HCT116 (cell line): ENCODE data around the gene ALG6. TPM values are rescaled to one million over a fixed set of nuclear protein-coding genes. Genes with fewer than 3 reads are reported as not detected.

Source experiments
- ATAC-seq: fragments of 200-7000 bp; cut with Tn5 transposase; 2 replicates; pipeline ENCODE4 v1.9.1; 2020; ENCODE audit warnings: mild to moderate bottlenecking, moderate library complexity
- BruUV-seq: library from RNA; stranded (reverse); fragments of 400-500 nt; replicated peaks from 2 replicates; lab custom pipeline; 2021; lab: Mats Ljungman, UMichigan
- CTCF ChIA-PET: fragments of 300-600 bp; sonication (Branson Sonifier 250); formaldehyde crosslinking; loops from one replicate; lab custom pipeline; 2021; ENCODE audit warnings: antibody characterized with exemption; lab: Charles Lee
- POLR2A ChIA-PET: fragments of 300-600, 350-600 bp; sonication (Branson Sonifier 250); formaldehyde crosslinking; loops from one replicate; lab custom pipeline; 2021; ENCODE audit warnings: antibody characterized with exemption; lab: Charles Lee
- RAD21 ChIA-PET, 2 experiments: fragments of 300-600 bp; sonication (Branson Sonifier 250); formaldehyde crosslinking; loops; one replicate each; lab custom pipeline; 2023; ENCODE audit warnings: low total read pairs in 2 of 2; ENCODE audit not compliant: uncharacterized antibody in 2 of 2, unreplicated experiment in 2 of 2, low non-redundant PET in 1 of 2; lab: Charles Lee
- DNase-seq: peaks from one replicate; pipeline ENCODE4 v3.0.0-alpha.2; 2010; ENCODE audit warnings: low read depth, low spot score
- H2AFZ ChIP-seq: fragments of 200-600 bp; shearing (Covaris generic), sonication (generic); 2 replicates; pipeline ENCODE4 v1.6.1; 2017; ENCODE audit warnings: low read depth, mixed run types, mixed read lengths, antibody characterized with exemption, low read length; ENCODE audit not compliant: poor library complexity, severe bottlenecking
- H3K27ac ChIP-seq: 2 replicates; pipeline ENCODE4 v1.5.1; 2012; ENCODE audit warnings: low read depth, low read length
- H3K27me3 ChIP-seq: fragments of 200-600 bp; sonication (generic); 2 replicates; pipeline ENCODE4 v1.6.1; 2016; ENCODE audit warnings: mixed run types, low read length, mixed read lengths; ENCODE audit not compliant: insufficient read depth
- H3K36me3 ChIP-seq, 2 experiments: fragments of 200-500 bp in 1 of 2; fragments of 200-600 bp in 1 of 2; sonication (Bioruptor generic) in 1 of 2; sonication (generic) in 1 of 2; 2 replicates each; pipeline versions ENCODE4 v1.5.1 to v1.6.1; 2014 to 2016; ENCODE audit warnings: low read length in 2 of 2, inconsistent platforms in 1 of 2, mixed read lengths in 1 of 2, mixed run types in 1 of 2; ENCODE audit not compliant: insufficient read depth in 2 of 2, control insufficient read depth in 1 of 2
- H3K4me1 ChIP-seq, 2 experiments: fragments of 200-600 bp in 1 of 2; sonication (generic) in 1 of 2; 2 replicates each; pipeline versions ENCODE4 v1.5.1 to v1.6.1; 2012 to 2017; ENCODE audit warnings: low read length in 2 of 2, inconsistent platforms in 1 of 2, mild to moderate bottlenecking in 1 of 2, mixed read lengths in 1 of 2, mixed run types in 1 of 2, moderate library complexity in 1 of 2; ENCODE audit not compliant: insufficient read depth in 2 of 2, control insufficient read depth in 1 of 2
- H3K4me2 ChIP-seq: fragments of 200-600 bp; sonication (generic); 2 replicates; pipeline ENCODE4 v1.6.1; 2017; ENCODE audit warnings: mixed run types, low read length, mixed read lengths
- H3K4me3 ChIP-seq, 2 experiments: fragments of 200-600 bp in 1 of 2; sonication (generic) in 1 of 2; replicated peaks in 1 of 2; 2 replicates each; pipeline ENCODE4 v1.5.1; 2011 to 2016; ENCODE audit warnings: low read length in 2 of 2, control low read depth in 1 of 2, low read depth in 1 of 2, mild to moderate bottlenecking in 1 of 2, mixed read lengths in 1 of 2, mixed run types in 1 of 2
- H3K79me2 ChIP-seq: fragments of 200-600 bp; sonication (generic); 2 replicates; pipeline ENCODE4 v1.6.1; 2017; ENCODE audit warnings: mild to moderate bottlenecking, mixed run types, low read length, moderate library complexity, mixed read lengths; ENCODE audit not compliant: insufficient read depth
- H3K9ac ChIP-seq: fragments of 200-600 bp; sonication (generic); 2 replicates; pipeline ENCODE4 v1.6.1; 2016; ENCODE audit warnings: low read length, mixed read lengths
- H3K9me2 ChIP-seq: fragments of 200-600 bp; sonication (generic), shearing (Covaris generic); 2 replicates; pipeline ENCODE4 v1.6.1; 2017; ENCODE audit warnings: mixed run types, mild to moderate bottlenecking, moderate library complexity; ENCODE audit not compliant: insufficient read depth
- H3K9me3 ChIP-seq, 2 experiments: fragments of 200-500 bp in 1 of 2; fragments of 200-600 bp in 1 of 2; sonication (Bioruptor generic) in 1 of 2; sonication (generic) in 1 of 2; 2 replicates each; pipeline ENCODE4 v1.6.1; 2014 to 2017; ENCODE audit warnings: low read length in 2 of 2, mixed read lengths in 2 of 2, inconsistent platforms in 1 of 2, low read depth in 1 of 2, mild to moderate bottlenecking in 1 of 2, mixed run types in 1 of 2, moderate library complexity in 1 of 2; ENCODE audit not compliant: control insufficient read depth in 1 of 2, insufficient read depth in 1 of 2
- H4K20me1 ChIP-seq: fragments of 200-600 bp; sonication (generic), shearing (Covaris generic); 2 replicates; pipeline ENCODE4 v1.6.1; 2017; ENCODE audit warnings: mixed run types, mild to moderate bottlenecking, moderate library complexity; ENCODE audit not compliant: insufficient read depth
- ATF3 ChIP-seq: IDR thresholded peaks from 2 replicates; pipeline ENCODE4 v1.6.1; 2012
- CBX3 ChIP-seq: IDR thresholded peaks from 2 replicates; pipeline ENCODE4 v1.6.1; 2012; ENCODE audit warnings: low read depth
- CEBPB ChIP-seq: IDR thresholded peaks from 2 replicates; pipeline ENCODE4 v1.6.1; 2012; ENCODE audit warnings: low read depth
- CTCF ChIP-seq, 3 experiments: fragments of 200-600 bp in 1 of 3; sonication (generic) in 1 of 3; IDR thresholded peaks in 2 of 3; conservative IDR thresholded peaks in 1 of 3; 2 replicates each; pipeline ENCODE4 v1.5.1; 2012 to 2017; ENCODE audit warnings: low read depth in 2 of 3, low read length in 2 of 3, antibody characterized with exemption in 1 of 3, borderline replicate concordance in 1 of 3, control low read depth in 1 of 3, mild to moderate bottlenecking in 1 of 3, mixed read lengths in 1 of 3, mixed run types in 1 of 3, moderate library complexity in 1 of 3; ENCODE audit not compliant: insufficient read depth in 1 of 3
- ELF1 ChIP-seq: IDR thresholded peaks from 2 replicates; pipeline ENCODE4 v1.6.1; 2012; ENCODE audit warnings: low read depth, borderline replicate concordance
- EZH2phosphoT487 ChIP-seq: fragments of 200-600 bp; IDR thresholded peaks from 2 replicates; pipeline ENCODE4 v1.6.1; 2018; ENCODE audit warnings: antibody characterized with exemption, borderline replicate concordance
- FOSL1 ChIP-seq: IDR thresholded peaks from 2 replicates; pipeline ENCODE4 v1.6.1; 2012; ENCODE audit warnings: low read depth
- JUND ChIP-seq: IDR thresholded peaks from 2 replicates; pipeline ENCODE4 v1.6.1; 2012
- POLR2A ChIP-seq: IDR thresholded peaks from 2 replicates; pipeline ENCODE4 v1.7.0; 2011; ENCODE audit warnings: borderline replicate concordance; ENCODE audit not compliant: insufficient read depth, insufficient read length; ENCODE audit errors: extremely low read depth
- POLR2AphosphoS5 ChIP-seq: IDR thresholded peaks from 2 replicates; pipeline ENCODE4 v1.6.1; 2011; ENCODE audit warnings: mild to moderate bottlenecking, low read depth, low read length, moderate library complexity
- SIN3A ChIP-seq: IDR thresholded peaks from 2 replicates; pipeline ENCODE4 v1.6.1; 2012; ENCODE audit warnings: low read depth
- TCF7L2 ChIP-seq: IDR thresholded peaks from 2 replicates; pipeline ENCODE4 v1.7.0; 2011; ENCODE audit warnings: borderline replicate concordance, inconsistent platforms; ENCODE audit not compliant: insufficient read depth, insufficient read length; ENCODE audit errors: extremely low read depth
- ZFX ChIP-seq: fragments of 450-650 bp; IDR thresholded peaks from 2 replicates; pipeline ENCODE4 v1.6.1; 2017
- ZNF274 ChIP-seq: fragments of 200-500 bp; sonication (Bioruptor generic); IDR thresholded peaks from 2 replicates; pipeline ENCODE4 v1.6.1; 2014; ENCODE audit warnings: mild to moderate bottlenecking, low read depth, low read length, inconsistent platforms
- intact Hi-C: fragments of 100-400 bp; cut with micrococcal nuclease; formaldehyde crosslinking; loops from 2 replicates; pipeline ENCODE4 v1.10.0; 2022
- total RNA-seq: library from RNA; stranded (reverse); gene quantifications from one replicate; pipeline ENCODE4 v1.2.1, GENCODE V29; 2021; ENCODE audit not compliant: unreplicated experiment

ALG6 gene
- total RNA-seq, 1 experiment from 2014 or later, result 14.7 TPM

- Histone ChIP-seq H3K9me2 (no peaks in the 10 kb centered on the region), H3K9me3 (no peaks in the 10 kb centered on the region), H2AFZ (peak overlapping the region; percentile 59), H3K79me2 (peaks cover 12% of the 10 kb centered on the region), H3K36me3 (no peaks in the 10 kb centered on the region; a peak in 1 of 4 replicates), H3K9ac (peak overlapping the region; percentile 87), H3K4me3 (peak overlapping the region; percentile 75 to 85), H4K20me1 (no peaks in the 10 kb centered on the region), H3K4me2 (peak overlapping the region; percentile 81), H3K27ac (no peak overlapping the region; the same call in 1 of the 2 replicates), H3K4me1 (peaks cover 0 to 11% of the 10 kb centered on the region in 2 experiments; a peak in 2 of 4 replicates), H3K27me3 (no peaks in the 10 kb centered on the region)
- ChIA-PET POLR2A (no interaction called here), RAD21 (no interaction called here), CTCF (no interaction called here)
- DNase-seq, result no peak
- TF ChIP-seq EZH2phosphoT487 (no peak), ZNF274 (no peak), TCF7L2 (no peak), POLR2AphosphoS5 (no peak), CTCF (IDR thresholded peaks at IDR 0.05 in 2 of 3, conservative IDR thresholded peaks at IDR 0.05 in 1 of 3; ENCODE audit: borderline replicate concordance in 1 of 3, insufficient read depth in 1 of 3, low read depth in 2 of 3, low read length in 2 of 3) (no peak), ELF1 (no peak), CEBPB (no peak), CBX3 (no peak), FOSL1 (no peak), SIN3A (no peak), ATF3 (no peak), ZFX (no peak), POLR2A (no peak), JUND (no peak)
- BruUV-seq, result no TSS peak
- intact Hi-C loops, result no loop called here
- no peak for ATAC-seq
Measured at GRCh38 chr1:63366908-63367214, 566 bp upstream of the ALG6 start.
